Tibial nerve (tissue), 4 donors: ENCODE measurements around the gene SRGAP2B.
"Not testable (repeated sequence)": the region's sequence is repeated elsewhere in the genome, so short reads cannot be mapped to it uniquely, and the experiment has no call there.

Experiments
- CTCF ChIP-seq, 5 experiments: fragments of 200-600 bp in 3 of 5; fragments of 450-650 bp in 2 of 5; sonication (generic) in 3 of 5; IDR thresholded peaks; one replicate each; pipeline ENCODE4 v1.5.1; 2016 to 2019; ENCODE audit warnings: antibody characterized with exemption in 5 of 5, mild to moderate bottlenecking in 3 of 5, moderate library complexity in 2 of 5
- EP300 ChIP-seq, 2 donors: sonication (generic); formaldehyde crosslinking; IDR thresholded peaks; one replicate each; pipeline ENCODE4 v1.6.1; 2017; ENCODE audit warnings: antibody characterized with exemption in 2 of 2, mild to moderate bottlenecking in 1 of 2

- TF ChIP-seq EP300, CTCF (IDR thresholded peaks at IDR 0.05): not testable (repeated sequence)
These were observed 73.4 kb downstream of the SRGAP2B start for GRCh38 chr1:145021749-145022148.
